Hepatocyte (in vitro differentiated cells): ENCODE data around the gene PCYT1A.

Experiments used
- EZH2 ChIP-seq: fragments of 200-600 bp; sonication (generic); IDR thresholded peaks from 2 replicates; pipeline ENCODE4 v1.6.1; 2016; ENCODE audit warnings: antibody characterized with exemption, mild to moderate bottlenecking, borderline replicate concordance
- EZH2phosphoT487 ChIP-seq: fragments of 200-600 bp; sonication (generic); IDR thresholded peaks from one replicate; pipeline ENCODE4 v1.6.1; 2018; ENCODE audit warnings: antibody characterized with exemption, mild to moderate bottlenecking, low read depth, moderate library complexity; ENCODE audit not compliant: unreplicated experiment, severe bottlenecking
- TF ChIP-seq, protein P1 (sequence below): fragments of 200-600 bp; sonication (generic); IDR thresholded peaks from 2 replicates; pipeline ENCODE4 v1.5.1; 2016; ENCODE audit warnings: antibody characterized with exemption, mild to moderate bottlenecking; ENCODE audit not compliant: poor library complexity

DNA sequence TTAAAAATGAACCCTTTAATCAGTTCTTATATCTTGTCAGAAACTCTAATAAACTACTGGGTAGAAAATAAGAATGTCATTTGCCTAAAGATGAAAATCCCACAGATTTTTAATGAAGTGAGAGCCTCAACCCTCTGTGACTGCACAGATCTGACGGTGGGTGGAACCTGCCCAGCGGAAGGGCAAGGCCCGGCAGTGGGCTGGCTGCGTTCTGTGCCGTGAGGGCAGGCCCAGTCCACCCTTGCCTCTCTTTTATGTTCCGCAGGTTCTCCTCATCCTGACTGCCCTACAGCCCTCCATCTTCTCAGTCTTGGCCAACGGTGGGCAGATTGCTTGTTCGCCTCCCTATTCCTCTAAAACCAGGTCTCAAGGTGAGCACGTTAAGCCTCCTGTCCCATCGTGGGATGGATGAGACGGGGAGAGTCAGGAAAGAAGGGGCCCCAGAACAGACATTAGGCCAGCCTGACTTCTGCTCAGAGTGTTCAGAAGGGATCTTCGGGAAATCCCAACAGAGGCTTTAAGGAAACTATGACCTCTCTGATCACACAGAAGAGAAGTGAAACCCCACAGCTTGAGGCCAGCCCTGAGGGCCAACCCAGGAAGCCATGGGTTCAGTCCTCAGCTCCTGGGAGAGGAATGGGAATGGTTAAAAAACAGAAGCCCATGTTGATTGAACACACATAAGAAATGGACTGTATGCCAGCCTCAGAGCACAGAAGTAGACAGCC, 55.2 kb downstream of the PCYT1A start:
- TF ChIP-seq, protein P1, sequence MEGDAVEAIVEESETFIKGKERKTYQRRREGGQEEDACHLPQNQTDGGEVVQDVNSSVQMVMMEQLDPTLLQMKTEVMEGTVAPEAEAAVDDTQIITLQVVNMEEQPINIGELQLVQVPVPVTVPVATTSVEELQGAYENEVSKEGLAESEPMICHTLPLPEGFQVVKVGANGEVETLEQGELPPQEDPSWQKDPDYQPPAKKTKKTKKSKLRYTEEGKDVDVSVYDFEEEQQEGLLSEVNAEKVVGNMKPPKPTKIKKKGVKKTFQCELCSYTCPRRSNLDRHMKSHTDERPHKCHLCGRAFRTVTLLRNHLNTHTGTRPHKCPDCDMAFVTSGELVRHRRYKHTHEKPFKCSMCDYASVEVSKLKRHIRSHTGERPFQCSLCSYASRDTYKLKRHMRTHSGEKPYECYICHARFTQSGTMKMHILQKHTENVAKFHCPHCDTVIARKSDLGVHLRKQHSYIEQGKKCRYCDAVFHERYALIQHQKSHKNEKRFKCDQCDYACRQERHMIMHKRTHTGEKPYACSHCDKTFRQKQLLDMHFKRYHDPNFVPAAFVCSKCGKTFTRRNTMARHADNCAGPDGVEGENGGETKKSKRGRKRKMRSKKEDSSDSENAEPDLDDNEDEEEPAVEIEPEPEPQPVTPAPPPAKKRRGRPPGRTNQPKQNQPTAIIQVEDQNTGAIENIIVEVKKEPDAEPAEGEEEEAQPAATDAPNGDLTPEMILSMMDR, result no peak
- TF ChIP-seq EZH2 (no peak), EZH2phosphoT487 (no peak)
